Endothelial cell of umbilical vein (primary cell): ENCODE data around the gene ITPRIPL1. TPM values are rescaled to one million over a fixed set of nuclear protein-coding genes. Genes with fewer than 3 reads are reported as not detected.

Experiments used
- BruUV-seq: library from RNA; stranded (reverse); fragments of 400-500 nt; replicated peaks from 2 replicates; lab custom pipeline; 2021; lab: Mats Ljungman, UMichigan
- CTCF ChIA-PET: fragments of 300-600, 350-600 bp; sonication (Branson Sonifier 250); formaldehyde crosslinking; loops from one replicate; lab custom pipeline; 2021; ENCODE audit warnings: antibody characterized with exemption, inconsistent platforms; lab: Charles Lee
- POLR2A ChIA-PET: fragments of 300-600, 350-600 bp; sonication (Branson Sonifier 250); formaldehyde crosslinking; loops from one replicate; lab custom pipeline; 2021; ENCODE audit warnings: antibody characterized with exemption, inconsistent platforms; lab: Charles Lee
- DNase-seq: peaks from one replicate; pipeline ENCODE4 v3.0.0-alpha.2; 2011; ENCODE audit warnings: low read depth, low spot score
- FAIRE-seq: peaks from 2 replicates; lab custom pipeline; 2011; peaks lifted over from hg19 to GRCh38; lab: Jason Lieb, UNC
- H2AFZ ChIP-seq: 2 replicates; pipeline ENCODE4 v1.6.0; 2012; ENCODE audit warnings: low read depth, low read length, control low read depth, inconsistent platforms
- H3K27ac ChIP-seq: 2 replicates; pipeline ENCODE4 v1.5.1; 2011; ENCODE audit warnings: low read depth, mild to moderate bottlenecking, control low read depth, low read length, moderate library complexity; ENCODE audit not compliant: insufficient read depth
- H3K27me3 ChIP-seq, 2 experiments: 2 replicates each; pipeline versions ENCODE4 v1.6.0 to v1.6.1; 2011; ENCODE audit warnings: low read length in 2 of 2, mixed read lengths in 1 of 2; ENCODE audit not compliant: control insufficient read depth in 2 of 2, insufficient read depth in 2 of 2
- H3K36me3 ChIP-seq, 2 experiments: 2 replicates in 1 of 2; 3 replicates in 1 of 2; pipeline ENCODE4 v1.5.1; 2011; ENCODE audit warnings: low read length in 2 of 2, mild to moderate bottlenecking in 1 of 2, moderate library complexity in 1 of 2; ENCODE audit not compliant: control insufficient read depth in 2 of 2, insufficient read depth in 2 of 2; ENCODE audit errors: extremely low read depth in 1 of 2
- H3K4me1 ChIP-seq: 3 replicates; pipeline ENCODE4 v1.5.1; 2011; ENCODE audit warnings: mild to moderate bottlenecking, low read length; ENCODE audit not compliant: control insufficient read depth, insufficient read depth; ENCODE audit errors: extremely low read depth
- H3K4me2 ChIP-seq: 2 replicates; pipeline ENCODE4 v1.6.1; 2011; ENCODE audit warnings: low read length, control low read depth, mixed read lengths; ENCODE audit not compliant: insufficient read depth
- H3K4me3 ChIP-seq, 3 experiments: fragments of 200-600 bp in 1 of 3; sonication (generic), shearing (Covaris generic) in 1 of 3; replicated peaks in 1 of 3; 2 replicates each; pipeline ENCODE4 v1.5.1; 2011 to 2016; ENCODE audit warnings: control low read depth in 3 of 3, low read length in 3 of 3, mild to moderate bottlenecking in 2 of 3, inconsistent platforms in 1 of 3, low read depth in 1 of 3, moderate library complexity in 1 of 3; ENCODE audit not compliant: insufficient read depth in 1 of 3
- H3K79me2 ChIP-seq: 2 replicates; pipeline ENCODE4 v1.6.0; 2012; ENCODE audit warnings: low read length, inconsistent platforms; ENCODE audit not compliant: control insufficient read depth, insufficient read depth
- H3K9ac ChIP-seq: replicated peaks from 2 replicates; pipeline ENCODE3; 2011; ENCODE audit warnings: low read length, control low read depth; ENCODE audit not compliant: insufficient read depth; ENCODE audit errors: extremely low read depth
- H3K9me1 ChIP-seq: replicated peaks from 3 replicates; pipeline ENCODE4 v1.6.0; 2011; ENCODE audit warnings: mild to moderate bottlenecking, low read length; ENCODE audit not compliant: control insufficient read depth, insufficient read depth; ENCODE audit errors: extremely low read depth
- H3K9me3 ChIP-seq: replicated peaks from 2 replicates; pipeline ENCODE4 v1.5.1; 2012; ENCODE audit warnings: low read length, inconsistent platforms; ENCODE audit not compliant: control insufficient read depth, insufficient read depth
- H4K20me1 ChIP-seq: replicated peaks from 2 replicates; pipeline ENCODE3; 2011; ENCODE audit warnings: mild to moderate bottlenecking, low read length; ENCODE audit not compliant: control insufficient read depth, insufficient read depth; ENCODE audit errors: extremely low read depth
- EZH2 ChIP-seq: IDR thresholded peaks from 2 replicates; pipeline ENCODE4 v1.6.1; 2012; ENCODE audit warnings: borderline replicate concordance, low read depth, mild to moderate bottlenecking, moderate library complexity, low read length, inconsistent platforms; ENCODE audit not compliant: severe bottlenecking
- FOS ChIP-seq: IDR thresholded peaks from 2 replicates; pipeline ENCODE4 v1.6.1; 2011; ENCODE audit warnings: mild to moderate bottlenecking, low read length, moderate library complexity, borderline replicate concordance; ENCODE audit not compliant: insufficient read depth
- GATA2 ChIP-seq: IDR thresholded peaks from 2 replicates; pipeline ENCODE4 v1.7.0; 2011; ENCODE audit warnings: low read depth, mild to moderate bottlenecking, moderate library complexity, mixed read lengths, low read length; ENCODE audit not compliant: insufficient read length, insufficient read depth
- JUN ChIP-seq: IDR thresholded peaks from 2 replicates; pipeline ENCODE4 v1.6.1; 2011; ENCODE audit warnings: borderline replicate concordance, low read depth; ENCODE audit not compliant: insufficient read length, insufficient read depth
- MYC ChIP-seq: IDR thresholded peaks from one replicate; pipeline ENCODE4 v1.6.1; 2011; ENCODE audit warnings: mild to moderate bottlenecking, low read depth, low read length
- POLR2A ChIP-seq: IDR thresholded peaks from 2 replicates; pipeline ENCODE4 v1.6.1; 2012; ENCODE audit warnings: low read depth, mild to moderate bottlenecking, control low read depth, low read length
- POLR2AphosphoS5 ChIP-seq: IDR thresholded peaks from 2 replicates; pipeline ENCODE4 v1.6.1; 2012; ENCODE audit warnings: low read depth, mild to moderate bottlenecking, control low read depth, low read length, moderate library complexity; ENCODE audit not compliant: insufficient read depth
- dilution Hi-C: fragments of 300-500 bp; cut with MboI; formaldehyde crosslinking; loops from one replicate; pipeline ENCODE4 v1.15.0; 2019; ENCODE audit warnings: low sequenced_read_pairs; ENCODE audit not compliant: extremely low pct_ligation_motif_present
- intact Hi-C: fragments of 100-400 bp; cut with micrococcal nuclease; formaldehyde crosslinking; loops from one replicate; pipeline ENCODE4 v1.10.0; 2022
- polyA plus RNA-seq, 4 experiments: library from polyadenylated mRNA; depleted of rRNA in 3 of 4; stranded (reverse) in 3 of 4; unstranded in 1 of 4; fragments of >200 nt; gene quantifications; 2 replicates each; pipeline versions ENCODE4 v1.2.1 to v1.2.3, GENCODE V29; 2011 to 2012; ENCODE audit warnings: missing spikeins in 1 of 4
- total RNA-seq: library from RNA; stranded (reverse); gene quantifications from 2 replicates; pipeline ENCODE4 v1.2.3, GENCODE V29; 2021
- TF ChIP-seq, protein P1 (sequence below): IDR thresholded peaks from 2 replicates; pipeline ENCODE4 v1.6.1; 2011; ENCODE audit not compliant: insufficient read depth, insufficient read length
- TF ChIP-seq, protein P2 (sequence below), 2 donors: IDR thresholded peaks; 1 replicate in 1 of 2; 2 replicates in 1 of 2; pipeline ENCODE4 v1.5.1; 2011; ENCODE audit warnings: low read length in 2 of 2, mild to moderate bottlenecking in 2 of 2, moderate library complexity in 2 of 2, control low read depth in 1 of 2, inconsistent platforms in 1 of 2, low read depth in 1 of 2; ENCODE audit not compliant: insufficient read depth in 1 of 2; ENCODE audit errors: extremely low read depth in 1 of 2

Gene ITPRIPL1
- total and polyA plus RNA-seq, 2 donors (not counting 3 experiments of a cell fraction or from before 2014, with no cell fraction given): 2.6 to 5.8 TPM

DNA sequence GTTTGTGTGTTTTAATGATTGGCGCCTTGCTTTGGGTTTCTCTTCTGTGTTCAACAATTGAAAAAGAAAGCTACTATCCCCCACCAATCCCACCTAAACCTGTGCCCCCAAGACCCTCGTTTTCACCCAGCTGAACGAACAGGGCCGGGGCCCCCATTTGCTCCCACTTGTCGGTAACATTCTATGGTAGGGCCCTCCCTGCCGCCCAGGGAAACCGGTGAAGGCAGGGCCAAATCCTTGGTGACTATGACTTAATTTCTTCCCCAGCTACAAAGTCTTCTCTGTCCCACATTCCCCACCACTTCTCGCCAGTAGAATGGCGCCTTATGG is 19.2 kb upstream of the ITPRIPL1 start:
- TF ChIP-seq, protein P1, sequence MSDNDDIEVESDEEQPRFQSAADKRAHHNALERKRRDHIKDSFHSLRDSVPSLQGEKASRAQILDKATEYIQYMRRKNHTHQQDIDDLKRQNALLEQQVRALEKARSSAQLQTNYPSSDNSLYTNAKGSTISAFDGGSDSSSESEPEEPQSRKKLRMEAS: no peak
- TF ChIP-seq POLR2AphosphoS5 (no peak), EZH2 (no peak), GATA2 (no peak), POLR2A (no peak), MYC (no peak), FOS (no peak), JUN (no peak)
- TF ChIP-seq, protein P2, sequence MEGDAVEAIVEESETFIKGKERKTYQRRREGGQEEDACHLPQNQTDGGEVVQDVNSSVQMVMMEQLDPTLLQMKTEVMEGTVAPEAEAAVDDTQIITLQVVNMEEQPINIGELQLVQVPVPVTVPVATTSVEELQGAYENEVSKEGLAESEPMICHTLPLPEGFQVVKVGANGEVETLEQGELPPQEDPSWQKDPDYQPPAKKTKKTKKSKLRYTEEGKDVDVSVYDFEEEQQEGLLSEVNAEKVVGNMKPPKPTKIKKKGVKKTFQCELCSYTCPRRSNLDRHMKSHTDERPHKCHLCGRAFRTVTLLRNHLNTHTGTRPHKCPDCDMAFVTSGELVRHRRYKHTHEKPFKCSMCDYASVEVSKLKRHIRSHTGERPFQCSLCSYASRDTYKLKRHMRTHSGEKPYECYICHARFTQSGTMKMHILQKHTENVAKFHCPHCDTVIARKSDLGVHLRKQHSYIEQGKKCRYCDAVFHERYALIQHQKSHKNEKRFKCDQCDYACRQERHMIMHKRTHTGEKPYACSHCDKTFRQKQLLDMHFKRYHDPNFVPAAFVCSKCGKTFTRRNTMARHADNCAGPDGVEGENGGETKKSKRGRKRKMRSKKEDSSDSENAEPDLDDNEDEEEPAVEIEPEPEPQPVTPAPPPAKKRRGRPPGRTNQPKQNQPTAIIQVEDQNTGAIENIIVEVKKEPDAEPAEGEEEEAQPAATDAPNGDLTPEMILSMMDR (IDR thresholded peaks at IDR 0.05; ENCODE audit: extremely low read depth in 1 of 2, insufficient read depth in 1 of 2, low read depth in 1 of 2, low read length in 2 of 2): no peak
- H3K9me3 ChIP-seq: no peaks in the 10 kb centered on the region
- BruUV-seq: TSS peak; percentile 93
- H2AFZ ChIP-seq: peak overlapping the region; percentile 61
- FAIRE-seq (no peak), DNase-seq (no peak)
- intact Hi-C loops (loop anchor here (1.0 to 5.0 kb wide), 4 partner anchors 15 to 203 kb away; partner anchors contain the start of genes CIAO1, NCAPH and TMEM127), dilution Hi-C loops (no loop called here)
- H3K9ac ChIP-seq: peak overlapping the region; percentile 72
- no peaks in the 10 kb centered on the region for H3K9me1 ChIP-seq
- CTCF ChIA-PET: interaction anchor here (1.5 kb wide), 1 partner anchor 12 kb away, joined by 5 read pairs; no protein-coding TSS in a partner anchor
- no peaks in the 10 kb centered on the region for H3K27me3 ChIP-seq
- H3K79me2 ChIP-seq: peaks cover 20% of the 10 kb centered on the region
- H3K4me1 ChIP-seq: peaks cover 11% of the 10 kb centered on the region
- peak overlapping the region; percentile 60 to 81 (median 78) for H3K4me3 ChIP-seq
- POLR2A ChIA-PET: no interaction called here
- H4K20me1 ChIP-seq: no peaks in the 10 kb centered on the region
- peaks cover 13 to 19% of the 10 kb centered on the region in 2 experiments for H3K36me3 ChIP-seq
- peak overlapping the region; percentile 86 for H3K4me2 ChIP-seq
- H3K27ac ChIP-seq: peak overlapping the region; percentile 63
